ENCODE measurements around the gene ATG10.
A peak's percentile ranks its signal among the peaks of the same experiment; 100 is the strongest.
"Not testable (repeated sequence)": the region's sequence is repeated elsewhere in the genome, so short reads cannot be mapped to it uniquely, and the experiment has no call there.

The ATG10 gene

DNA sequence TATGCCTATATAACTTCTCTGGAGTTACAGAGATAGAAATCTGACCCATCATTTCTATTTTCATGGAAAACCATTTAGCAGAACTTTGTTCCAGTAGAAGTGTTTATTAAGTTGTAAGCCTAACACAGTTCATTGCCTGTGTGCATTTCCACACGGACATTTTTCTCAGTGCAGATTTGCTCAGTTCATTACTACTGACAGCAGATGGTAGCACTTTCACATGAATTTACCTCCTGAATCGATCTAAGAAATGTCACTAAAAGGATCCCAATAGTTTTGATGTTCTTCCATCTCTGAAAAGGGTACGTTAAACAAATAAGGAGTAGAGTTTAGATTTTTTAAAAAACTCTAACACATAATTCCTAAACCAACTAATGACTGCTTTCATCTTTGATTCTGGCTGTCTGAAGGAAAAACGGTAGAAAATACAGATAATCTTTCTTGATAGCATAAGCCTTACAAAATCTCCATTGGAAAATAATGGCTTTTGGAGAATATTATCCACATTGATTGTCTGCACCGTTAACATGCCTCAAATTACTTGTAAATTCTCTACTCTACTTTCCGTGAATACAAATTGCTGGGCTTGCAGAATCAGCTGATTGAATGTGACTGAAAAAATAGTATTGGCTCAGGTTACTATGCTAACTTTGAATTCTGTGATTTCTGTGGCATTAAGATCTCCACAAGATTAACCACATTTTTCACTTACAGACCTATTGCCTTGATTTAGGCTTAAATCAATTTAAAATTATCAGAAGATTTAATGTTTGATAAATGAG is 273.2 kb downstream of the ATG10 start:
- DNase-seq, result no peak

DNA sequence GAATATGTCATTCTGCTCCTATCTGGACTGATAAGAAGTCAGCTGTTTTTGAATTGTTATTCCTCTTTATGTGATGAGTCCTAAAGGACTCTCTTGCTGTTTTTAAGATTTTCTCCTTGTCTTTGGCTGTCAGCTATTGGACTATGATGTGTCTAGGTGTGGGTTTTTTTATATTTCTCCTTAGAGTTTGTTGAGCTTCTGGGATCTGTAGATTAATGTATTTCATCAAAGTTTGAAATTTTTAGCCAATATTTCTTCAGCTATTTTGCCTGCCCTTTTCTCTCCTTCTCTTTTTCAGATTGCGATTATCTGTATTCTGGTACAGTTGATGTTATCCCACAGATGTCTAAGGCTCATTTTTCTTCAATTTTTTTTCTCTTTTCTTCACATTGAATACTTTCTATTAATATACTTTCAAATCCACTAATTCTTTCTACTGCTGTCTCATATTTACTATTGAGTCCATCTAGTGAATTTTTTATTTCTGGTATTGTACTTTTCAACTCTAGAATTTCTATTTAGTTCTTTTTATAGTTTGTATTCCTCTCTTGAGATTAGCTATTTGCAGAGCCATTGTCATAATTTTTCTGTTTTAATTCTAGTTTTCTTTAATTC is 275.2 kb downstream of the ATG10 start:
- DNase-seq, result no peak

DNA sequence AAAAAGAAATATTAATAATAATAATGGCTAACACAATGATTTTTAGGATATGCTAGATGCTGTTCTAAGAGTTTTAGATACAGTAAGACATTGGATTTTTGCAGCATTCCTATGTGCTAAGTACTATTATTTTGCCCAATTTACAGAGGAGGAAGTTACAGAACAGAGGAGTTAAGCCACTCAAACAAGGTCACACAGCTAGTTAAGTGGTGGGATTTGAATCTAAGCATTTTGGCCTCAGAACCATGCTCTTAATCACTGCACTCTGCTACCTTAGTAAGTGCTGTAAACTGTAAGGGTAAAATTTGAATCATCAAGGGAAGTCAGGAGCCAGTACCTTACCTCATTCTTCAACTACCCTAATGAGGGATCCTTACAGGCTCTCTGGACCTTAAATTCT is 280.9 kb downstream of the ATG10 start:
- DNase-seq, result no peak

DNA sequence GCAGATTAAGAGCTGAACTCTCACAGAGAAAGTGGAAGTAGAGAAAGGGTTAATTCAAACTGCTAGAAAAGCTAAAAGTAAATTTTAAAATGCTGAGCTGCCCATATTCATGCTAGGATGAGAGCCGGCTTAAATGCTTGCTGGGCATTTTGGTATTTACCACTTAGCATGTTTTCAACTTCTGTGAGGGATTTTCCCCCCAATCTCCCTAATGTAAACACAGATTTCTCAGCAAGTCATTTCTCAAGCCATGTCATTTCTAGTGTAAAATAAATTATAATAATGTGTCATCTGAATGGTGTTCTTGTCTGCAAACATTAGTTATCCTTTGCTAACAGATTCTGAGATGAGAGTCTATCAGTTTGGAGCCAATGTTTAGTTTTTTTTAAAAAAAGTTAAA is 284.0 kb downstream of the ATG10 start:
- DNase-seq, result no peak

- DNase-seq, result no peak
Measured at GRCh38 chr5:82257247-82257646, 285.4 kb downstream of the ATG10 start.

DNA sequence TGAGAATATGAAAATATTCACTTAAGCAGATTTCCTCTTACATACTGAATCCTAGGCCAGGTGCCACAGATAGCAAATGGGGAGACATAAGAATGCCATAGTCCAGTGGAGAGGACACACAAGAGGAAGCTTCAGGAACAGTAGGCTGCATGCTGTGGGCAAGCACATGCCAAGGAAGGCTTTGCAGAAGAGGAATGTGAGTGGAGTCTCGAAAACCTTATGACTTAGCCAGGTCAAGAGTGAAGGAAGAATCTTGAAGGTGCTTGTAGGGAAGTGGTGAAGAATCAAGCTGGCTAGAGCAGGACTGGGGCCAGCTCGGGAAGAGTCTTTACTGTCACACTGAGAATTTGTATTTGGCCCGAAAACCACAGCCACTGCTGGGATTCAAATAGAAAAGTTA is 285.9 kb downstream of the ATG10 start:
- no peak for DNase-seq

- DNase-seq, result no peak
Measured at GRCh38 chr5:82259172-82259800, 287.5 kb downstream of the ATG10 start.

DNA sequence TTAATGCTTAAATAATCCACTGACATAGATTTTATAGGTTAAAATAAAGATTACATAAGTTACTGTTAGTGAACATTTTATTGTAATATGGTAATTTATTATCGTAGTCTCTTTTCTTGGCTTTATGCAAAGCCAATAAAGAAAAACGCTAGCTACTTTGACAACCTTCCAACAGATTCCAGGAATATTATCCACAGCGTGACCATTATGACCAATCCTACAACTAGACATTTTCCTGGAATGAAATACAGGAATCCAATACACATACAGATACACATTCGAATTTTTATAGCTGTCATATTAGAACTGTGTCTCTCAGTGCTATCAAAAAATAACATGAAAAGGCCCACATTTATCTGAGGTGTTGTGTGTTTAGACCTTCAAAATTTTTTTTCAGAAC is 293.2 kb downstream of the ATG10 start:
- no peak for DNase-seq

GRCh38 chr5:82267297-82267933 is 295.6 kb downstream of the ATG10 start:
- not testable (repeated sequence) for DNase-seq

DNA sequence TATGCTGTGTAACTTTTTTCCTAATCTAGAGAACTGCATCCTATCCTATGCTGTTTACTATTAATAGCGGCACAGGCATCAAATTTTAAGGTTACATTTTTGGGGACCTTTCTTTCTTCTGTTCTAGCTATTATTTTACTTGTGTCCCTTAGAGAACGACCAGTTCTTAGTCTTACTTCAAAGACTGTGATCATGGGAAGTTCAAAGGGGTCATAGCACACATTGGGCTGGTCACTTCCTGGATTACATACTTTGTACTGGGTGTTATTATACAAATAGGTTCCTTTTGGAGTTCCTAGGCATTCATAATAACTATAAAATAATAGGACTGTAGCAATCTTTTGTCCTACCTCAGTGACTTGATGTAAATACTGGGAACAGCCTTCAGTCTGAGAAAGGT is 297.5 kb downstream of the ATG10 start:
- DNase-seq, result not testable (repeated sequence)

- DNase-seq, result not testable (repeated sequence)
Measured at GRCh38 chr5:82272571-82273356, 300.9 kb downstream of the ATG10 start.

GRCh38 chr5:82273426-82273825 is 301.6 kb downstream of the ATG10 start:
- DNase-seq, result not testable (repeated sequence)

DNA sequence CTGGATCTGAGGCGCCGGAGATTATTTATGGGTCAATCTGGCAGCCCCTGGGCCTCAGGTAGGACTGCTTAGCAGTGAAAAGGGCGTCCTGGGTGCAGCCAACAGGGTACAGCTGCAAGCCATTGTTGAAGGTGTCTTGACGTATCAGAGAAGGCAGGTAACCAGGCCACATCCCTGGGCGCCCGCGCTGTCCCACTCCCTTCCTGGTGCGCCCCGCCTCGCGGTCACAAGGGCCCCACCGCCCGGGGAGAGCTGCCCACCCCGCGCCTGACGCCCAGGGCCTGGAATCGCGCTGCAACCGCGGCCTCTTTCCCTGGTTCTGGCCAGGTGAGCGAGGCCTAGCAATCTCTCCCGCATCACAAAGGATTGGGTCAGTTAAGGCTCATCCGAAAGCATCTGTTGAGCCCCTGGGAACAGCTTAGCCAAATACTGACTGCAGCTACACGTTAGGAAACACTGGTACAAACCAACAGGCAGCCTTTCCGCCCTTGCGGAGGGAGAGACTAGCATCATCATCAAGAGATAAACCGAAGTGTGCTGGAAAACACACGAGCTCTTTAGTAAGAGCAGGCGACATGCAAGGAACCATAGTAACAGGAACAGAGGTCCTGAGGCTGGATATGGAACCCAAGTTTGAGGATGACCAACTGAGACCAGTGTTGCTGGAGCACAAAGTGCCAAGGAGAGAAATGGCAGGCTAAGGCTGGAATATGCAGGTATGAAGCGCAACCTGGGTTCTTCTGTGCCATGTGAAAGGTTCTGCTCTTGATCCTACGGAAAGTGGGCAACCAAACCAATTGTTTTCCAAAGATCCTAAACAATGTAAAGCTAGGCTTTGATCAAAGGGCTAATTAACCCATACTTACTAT is 302.8 kb downstream of the ATG10 start:
- DNase-seq, result no peak

GRCh38 chr5:82275216-82275664 is 303.4 kb downstream of the ATG10 start:
- DNase-seq, result no peak

DNA sequence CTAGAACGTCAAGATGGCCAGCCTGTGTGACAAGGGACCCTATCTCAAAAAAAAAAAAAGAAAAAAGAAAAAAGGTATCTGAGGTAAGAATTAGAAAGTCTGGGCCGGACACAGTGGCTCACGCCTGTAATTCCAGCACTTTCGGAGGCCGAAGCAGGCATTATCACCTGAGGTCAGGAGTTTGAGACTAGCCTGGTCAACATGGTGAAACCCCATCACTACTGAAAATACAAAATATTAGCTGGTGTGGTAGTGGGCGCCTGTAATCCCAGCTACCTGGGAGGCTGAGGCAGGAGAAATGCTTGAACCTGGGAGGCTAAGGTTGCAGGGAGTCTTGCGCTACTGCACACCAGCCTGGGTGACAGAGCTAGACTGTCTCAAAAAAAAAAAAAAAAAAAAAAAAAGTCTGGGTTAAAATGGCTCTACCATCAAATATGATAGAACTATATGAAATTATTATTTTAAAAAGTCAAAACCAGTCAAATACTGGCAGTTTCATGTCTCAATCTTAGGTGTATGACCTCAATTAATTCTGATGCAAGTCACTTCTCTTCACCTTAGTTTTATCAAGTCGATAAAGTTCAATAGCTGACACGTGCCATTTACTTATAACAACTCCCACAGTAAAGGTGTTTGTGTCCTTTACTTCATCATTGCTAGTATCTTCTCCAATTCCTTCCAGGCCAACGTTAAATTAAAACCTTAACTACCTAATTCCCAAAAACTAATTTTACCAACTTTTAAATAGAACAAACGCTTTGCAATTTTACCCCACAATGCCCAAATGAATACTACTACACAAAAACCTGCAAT is 305.2 kb downstream of the ATG10 start:
- DNase-seq, result no peak

GRCh38 chr5:82277613-82277986 is 305.8 kb downstream of the ATG10 start:
- no peak for DNase-seq

DNA sequence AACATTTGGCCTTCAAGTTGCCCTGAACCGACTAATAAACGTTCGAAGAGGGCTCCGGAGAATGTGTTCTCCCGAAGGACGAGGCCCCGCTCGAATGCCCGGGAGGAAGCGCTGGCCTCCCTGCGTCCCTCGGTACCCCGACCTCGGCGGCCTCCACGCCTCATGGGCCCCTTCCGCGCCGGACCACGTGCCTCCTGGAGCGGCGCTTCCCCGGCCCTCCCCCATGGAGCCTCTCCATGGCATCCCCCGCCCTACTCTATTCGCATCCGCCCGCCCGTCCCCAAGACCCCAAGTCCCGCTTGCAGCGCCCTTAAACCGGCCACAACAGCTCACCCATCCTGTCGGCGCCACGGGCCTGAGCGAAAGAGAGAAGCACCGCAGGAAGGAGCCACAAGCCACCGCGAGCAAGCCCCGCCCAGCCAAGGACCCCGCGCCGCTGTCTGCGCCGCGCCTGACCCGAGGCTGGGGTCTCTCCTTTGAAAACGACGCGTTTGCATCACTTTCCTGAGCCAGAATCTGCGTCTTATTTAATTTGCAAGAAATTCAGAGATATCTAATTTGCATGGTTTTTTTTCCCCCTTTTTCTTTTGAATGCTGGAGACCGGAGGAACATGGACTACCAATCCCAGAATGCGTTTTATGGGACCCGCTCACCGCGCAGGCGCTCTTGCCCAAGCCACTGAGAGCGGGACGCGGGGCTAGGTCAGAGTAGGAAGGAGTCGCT is 306.3 kb downstream of the ATG10 start, which contains the start of gene RPS23:
Gene RPS23, minus strand, starts transcription at position 368 of the 724 bp plus-strand sequence. Its CDS starts 31 bp downstream, at position 337.
- DNase-seq, result peak; percentile 84

GRCh38 chr5:82278711-82279370 is 307.0 kb downstream of the ATG10 start:
- no peak for DNase-seq

- no peak for DNase-seq
Measured at GRCh38 chr5:82283893-82284292, 312.1 kb downstream of the ATG10 start.

All from activated gamma-delta T cell treated with Interleukin-2 at 50 U/mL for 16 hours (primary cell).